ENCODE data around the gene C15orf39.

The C15orf39 gene

GRCh38 chr15:75170711-75171341 is 30.9 kb upstream of the C15orf39 start:
- TF ChIP-seq, protein P1, sequence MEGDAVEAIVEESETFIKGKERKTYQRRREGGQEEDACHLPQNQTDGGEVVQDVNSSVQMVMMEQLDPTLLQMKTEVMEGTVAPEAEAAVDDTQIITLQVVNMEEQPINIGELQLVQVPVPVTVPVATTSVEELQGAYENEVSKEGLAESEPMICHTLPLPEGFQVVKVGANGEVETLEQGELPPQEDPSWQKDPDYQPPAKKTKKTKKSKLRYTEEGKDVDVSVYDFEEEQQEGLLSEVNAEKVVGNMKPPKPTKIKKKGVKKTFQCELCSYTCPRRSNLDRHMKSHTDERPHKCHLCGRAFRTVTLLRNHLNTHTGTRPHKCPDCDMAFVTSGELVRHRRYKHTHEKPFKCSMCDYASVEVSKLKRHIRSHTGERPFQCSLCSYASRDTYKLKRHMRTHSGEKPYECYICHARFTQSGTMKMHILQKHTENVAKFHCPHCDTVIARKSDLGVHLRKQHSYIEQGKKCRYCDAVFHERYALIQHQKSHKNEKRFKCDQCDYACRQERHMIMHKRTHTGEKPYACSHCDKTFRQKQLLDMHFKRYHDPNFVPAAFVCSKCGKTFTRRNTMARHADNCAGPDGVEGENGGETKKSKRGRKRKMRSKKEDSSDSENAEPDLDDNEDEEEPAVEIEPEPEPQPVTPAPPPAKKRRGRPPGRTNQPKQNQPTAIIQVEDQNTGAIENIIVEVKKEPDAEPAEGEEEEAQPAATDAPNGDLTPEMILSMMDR (IDR thresholded peaks at IDR 0.05; ENCODE audit: low read depth, low read length), result no peak
- Histone ChIP-seq H3K4me3 (ENCODE audit: low read depth, low read length) (no peak overlapping the region), H3K4me1 (no peaks in the 10 kb centered on the region), H3K36me3 (no peaks in the 10 kb centered on the region), H3K9me3 (peaks cover 4% of the 10 kb centered on the region; the same call in 1 of the 2 replicates), H3K27me3 (no peaks in the 10 kb centered on the region)
- no peak for DNase-seq

DNA sequence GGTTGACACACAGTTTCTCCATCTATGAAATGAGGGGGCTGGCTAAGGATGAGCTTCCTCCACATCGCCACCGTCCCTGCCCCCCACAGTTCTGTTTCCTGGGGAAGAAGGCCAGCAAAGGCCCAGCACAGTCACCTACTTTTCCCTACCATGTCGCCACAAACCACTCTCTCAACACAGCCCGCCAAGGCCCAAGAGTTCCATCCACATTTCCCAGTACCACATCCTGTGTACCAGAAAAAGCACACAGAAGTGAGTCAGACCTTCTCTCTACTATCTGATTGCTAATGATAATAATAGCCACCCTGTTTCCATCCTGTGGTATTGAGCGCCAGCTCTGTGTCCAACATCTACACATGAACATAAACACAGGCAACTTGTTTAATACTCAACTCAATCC is 30.3 kb upstream of the C15orf39 start:
- peaks cover 4% of the 10 kb centered on the region; the same call in 1 of the 2 replicates for H3K9me3 ChIP-seq
- H3K36me3 ChIP-seq, result no peaks in the 10 kb centered on the region
- DNase-seq, result no peak
- no peaks in the 10 kb centered on the region for H3K4me1 ChIP-seq
- TF ChIP-seq, protein P1 (IDR thresholded peaks at IDR 0.05; ENCODE audit: low read depth, low read length), result no peak
- no peaks in the 10 kb centered on the region for H3K27me3 ChIP-seq
- no peak overlapping the region for H3K4me3 ChIP-seq (ENCODE audit: low read depth, low read length)

DNA sequence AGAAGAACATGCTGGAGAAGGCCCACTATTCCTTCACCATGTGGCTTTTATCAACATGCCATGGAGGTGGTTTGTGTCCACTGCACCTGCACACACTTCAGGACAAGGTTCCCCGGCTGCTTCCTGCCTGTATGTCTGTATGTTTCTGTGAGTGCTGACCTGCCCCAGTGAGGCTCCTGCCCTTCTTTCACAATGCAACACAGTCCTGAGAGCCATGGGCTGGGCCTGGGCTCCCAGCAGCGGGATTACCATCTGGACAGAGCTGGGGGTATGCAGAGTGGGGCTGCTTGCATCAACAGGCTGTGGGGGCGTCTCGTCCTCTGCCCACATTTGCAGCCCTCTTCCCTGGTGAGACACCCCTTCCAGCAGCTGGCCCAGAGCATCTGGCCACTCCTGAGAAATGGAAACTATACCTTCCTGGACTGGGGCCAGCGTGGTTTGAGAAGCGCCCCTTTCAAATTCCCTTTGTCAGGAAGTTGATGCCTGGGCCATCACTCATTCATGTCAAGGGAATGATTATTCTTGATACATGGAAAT is 29.3 kb upstream of the C15orf39 start:
- TF ChIP-seq, protein P1 (IDR thresholded peaks at IDR 0.05; ENCODE audit: low read depth, low read length), result no peak
- DNase-seq, result no peak
- Histone ChIP-seq H3K4me3 (ENCODE audit: low read depth, low read length) (no peak overlapping the region), H3K4me1 (no peaks in the 10 kb centered on the region), H3K27me3 (no peaks in the 10 kb centered on the region), H3K9me3 (peaks cover 4% of the 10 kb centered on the region; the same call in 1 of the 2 replicates), H3K36me3 (no peaks in the 10 kb centered on the region)

DNA sequence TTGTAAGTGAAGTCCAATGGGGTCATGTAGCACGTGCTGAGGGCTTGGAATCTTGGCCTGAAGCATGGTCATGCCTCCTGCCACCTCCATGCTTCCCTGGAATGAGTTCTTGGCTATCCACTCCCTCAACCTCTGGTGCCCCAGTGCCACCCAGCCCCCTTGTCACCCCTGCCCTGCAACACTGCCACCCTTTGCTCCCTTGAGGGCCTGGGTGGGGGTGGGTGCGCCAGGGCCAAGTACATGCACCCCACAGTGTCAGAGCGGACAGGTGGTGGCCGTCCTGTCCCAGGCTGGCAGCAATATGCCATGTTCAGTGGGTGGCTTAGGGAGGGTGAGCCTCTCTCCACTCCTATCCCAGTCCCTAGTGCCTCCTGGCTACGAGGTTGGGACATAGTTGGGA is 27.6 kb upstream of the C15orf39 start:
- Histone ChIP-seq H3K27me3 (no peaks in the 10 kb centered on the region), H3K36me3 (no peaks in the 10 kb centered on the region), H3K4me3 (ENCODE audit: low read depth, low read length) (no peak overlapping the region), H3K4me1 (peaks cover 5% of the 10 kb centered on the region), H3K9me3 (peaks cover 3% of the 10 kb centered on the region; the same call in 1 of the 2 replicates)
- TF ChIP-seq, protein P1 (IDR thresholded peaks at IDR 0.05; ENCODE audit: low read depth, low read length), result no peak
- no peak for DNase-seq

- Histone ChIP-seq H3K27me3 (no peaks in the 10 kb centered on the region), H3K4me1 (peaks cover 10% of the 10 kb centered on the region), H3K4me3 (ENCODE audit: low read depth, low read length) (no peak overlapping the region), H3K36me3 (no peaks in the 10 kb centered on the region), H3K9me3 (no peaks in the 10 kb centered on the region)
- DNase-seq, result no peak
- TF ChIP-seq, protein P1 (IDR thresholded peaks at IDR 0.05; ENCODE audit: low read depth, low read length), result no peak
Measured at GRCh38 chr15:75174729-75175128, 27.0 kb upstream of the C15orf39 start.

DNA sequence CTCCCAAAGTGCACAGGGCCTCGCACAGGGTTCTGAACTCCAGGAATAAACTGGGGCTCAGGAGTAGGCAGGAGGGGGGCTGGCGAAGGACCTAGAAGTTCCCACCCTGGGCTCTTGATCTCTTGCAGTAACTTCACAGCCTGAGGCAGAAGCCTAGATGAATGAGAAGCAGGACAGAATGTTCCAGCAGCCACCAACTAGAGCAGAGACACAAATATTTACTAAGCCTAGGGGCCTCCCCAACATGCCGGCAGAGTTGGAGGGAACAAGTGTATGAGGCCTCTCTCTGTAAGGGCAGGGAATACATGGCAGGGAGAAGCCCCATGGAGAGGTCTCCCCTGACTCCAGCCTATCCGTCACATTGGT is 25.3 kb upstream of the C15orf39 start:
- Histone ChIP-seq H3K4me1 (peaks cover 20% of the 10 kb centered on the region), H3K36me3 (no peaks in the 10 kb centered on the region), H3K27me3 (no peaks in the 10 kb centered on the region), H3K9me3 (no peaks in the 10 kb centered on the region), H3K4me3 (ENCODE audit: low read depth, low read length) (no peak overlapping the region)
- TF ChIP-seq, protein P1 (IDR thresholded peaks at IDR 0.05; ENCODE audit: low read depth, low read length), result no peak
- no peak for DNase-seq
